GM19455 (cell line): ENCODE data around the gene KCNQ2.
"Not testable (repeated sequence)": the region's sequence is repeated elsewhere in the genome, so short reads cannot be mapped to it uniquely, and the experiment has no call there.

Experiments used
- ATAC-seq: cut with Tn5 transposase; IDR thresholded peaks from one replicate; pipeline ENCODE4 v1.9.1; 2021; ENCODE audit not compliant: unreplicated experiment

Gene KCNQ2

DNA sequence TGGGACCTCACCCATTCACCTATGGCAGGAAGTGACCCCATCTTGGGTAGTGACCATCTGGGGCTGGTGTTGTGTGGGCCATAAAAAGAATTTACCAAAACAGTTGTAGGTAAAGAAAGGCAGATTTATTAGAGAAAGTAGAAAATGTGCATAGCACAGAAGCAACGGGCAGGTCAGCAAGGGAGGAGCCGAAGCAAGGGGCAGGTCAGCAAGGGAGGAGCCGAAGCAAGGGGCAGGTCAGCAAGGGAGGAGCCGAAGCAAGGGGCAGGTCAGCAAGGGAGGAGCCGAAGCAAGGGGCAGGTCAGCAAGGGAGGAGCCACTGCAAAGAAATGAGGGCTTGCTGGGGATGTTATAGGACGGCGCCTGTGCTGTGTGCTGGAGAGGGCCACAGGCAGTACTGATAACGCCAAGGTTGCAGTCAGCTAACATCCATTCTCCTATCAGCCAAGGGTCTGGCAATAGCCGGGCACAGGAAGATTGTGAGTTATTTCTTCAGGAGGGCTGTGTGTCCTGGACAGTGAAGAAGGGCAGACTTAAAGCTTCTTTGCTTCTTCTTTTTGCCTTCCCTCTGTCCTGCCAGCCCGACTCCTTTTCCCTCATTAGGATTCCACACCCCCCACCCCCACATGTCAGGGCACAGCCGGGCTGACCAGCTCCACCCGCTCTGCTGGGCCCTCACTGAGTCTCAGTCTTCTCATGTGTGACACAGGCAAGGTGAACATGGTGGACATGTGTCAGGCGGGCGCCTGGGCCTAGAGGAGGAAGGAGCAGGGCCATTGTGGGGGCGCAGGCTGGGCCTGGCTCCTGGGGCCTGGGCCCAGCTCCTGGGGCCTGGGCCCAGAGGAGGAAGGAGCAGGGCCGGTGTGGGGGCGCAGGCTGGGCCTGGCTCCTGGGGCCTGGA lies 79.7 kb downstream of the KCNQ2 start:
- no peak for ATAC-seq

GRCh38 chr20:63387917-63388316 lies 84.5 kb downstream of the KCNQ2 start:
- no peak for ATAC-seq

GRCh38 chr20:63387393-63387792 lies 85.1 kb downstream of the KCNQ2 start:
- no peak for ATAC-seq

DNA sequence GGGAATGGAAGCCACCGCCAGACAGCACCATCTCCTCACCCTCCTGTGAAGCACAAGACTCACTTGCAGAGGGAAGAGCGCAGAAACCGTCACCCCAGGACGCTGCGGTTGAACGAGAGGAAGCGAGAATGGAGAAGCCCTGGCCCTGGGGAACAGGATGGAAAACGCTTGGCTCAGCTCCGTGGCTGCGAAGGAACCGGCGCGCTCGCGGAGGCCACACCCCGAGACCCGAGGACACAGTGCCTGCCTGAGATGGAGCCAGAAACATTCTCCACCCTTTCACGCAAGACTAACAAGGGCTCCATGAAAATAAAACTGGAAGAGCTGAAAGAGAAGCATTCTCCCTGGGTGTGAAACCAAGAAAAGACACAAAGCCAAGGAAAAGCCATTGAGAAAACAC lies 86.0 kb downstream of the KCNQ2 start:
- no peak for ATAC-seq

DNA sequence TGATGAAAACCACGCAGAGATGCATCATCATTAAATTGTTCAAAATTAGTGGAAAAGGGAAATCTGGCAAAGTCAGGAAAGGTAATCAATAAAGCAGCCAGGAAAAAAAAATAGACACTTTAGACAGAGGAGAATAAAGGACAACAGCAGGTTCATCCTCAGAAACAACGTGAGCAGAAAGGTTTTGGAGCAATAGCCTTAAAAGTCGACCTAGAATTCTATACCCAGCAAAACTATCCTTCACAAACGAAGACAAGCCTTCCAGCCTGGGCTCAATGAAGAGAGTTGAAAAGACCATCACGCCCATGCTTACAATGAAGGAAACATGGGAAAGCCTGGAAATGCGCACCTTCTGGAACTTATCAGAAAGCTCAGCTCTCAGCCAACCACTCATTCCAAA lies 86.6 kb downstream of the KCNQ2 start:
- ATAC-seq, result no peak

DNA sequence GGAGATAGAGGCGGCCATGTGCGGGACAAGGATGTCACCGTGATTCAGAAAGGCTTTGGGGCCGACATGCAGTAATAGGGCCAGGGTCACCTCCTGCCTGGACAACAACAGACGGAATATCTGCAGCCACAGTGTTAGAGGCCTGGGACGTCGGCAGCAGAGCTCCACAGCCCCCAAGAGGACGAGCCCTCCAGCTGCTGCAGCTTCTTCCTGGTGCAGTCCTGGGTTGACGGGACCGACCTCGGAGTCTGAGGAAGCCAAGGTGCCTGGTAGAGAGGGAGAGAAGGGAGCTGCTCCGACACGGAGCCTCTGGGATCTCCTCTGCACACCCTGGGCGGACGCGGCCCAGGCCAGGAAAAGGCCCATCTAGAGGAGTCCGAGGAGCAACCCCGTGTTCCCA lies 88.1 kb downstream of the KCNQ2 start:
- ATAC-seq, result no peak

GRCh38 chr20:63383556-63383955 lies 88.9 kb downstream of the KCNQ2 start:
- ATAC-seq, result no peak

GRCh38 chr20:63382551-63383300 lies 89.7 kb downstream of the KCNQ2 start:
- no peak for ATAC-seq

GRCh38 chr20:63381781-63382431 lies 90.5 kb downstream of the KCNQ2 start:
- ATAC-seq, result no peak

- ATAC-seq, result no peak
Measured at GRCh38 chr20:63380346-63380870, 92.0 kb downstream of the KCNQ2 start.

DNA sequence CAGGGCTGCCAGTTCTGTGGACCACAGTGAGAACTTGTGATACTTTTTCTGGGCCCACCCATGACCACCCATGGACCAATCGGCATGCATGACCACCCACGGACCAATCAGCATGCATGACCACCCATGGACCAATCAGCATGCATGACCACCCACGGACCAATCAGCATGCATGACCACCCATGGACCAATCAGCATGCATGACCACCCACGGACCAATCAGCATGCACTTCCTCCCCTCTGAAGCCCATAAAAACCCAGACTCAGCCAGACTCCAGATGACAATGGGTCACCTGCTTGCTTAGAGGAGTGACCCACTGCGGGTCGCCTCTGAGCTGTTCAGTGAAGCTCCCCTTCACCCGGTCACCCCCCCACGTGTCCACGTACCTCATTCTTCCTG lies 92.6 kb downstream of the KCNQ2 start:
- not testable (repeated sequence) for ATAC-seq

- no peak for ATAC-seq
Measured at GRCh38 chr20:63379296-63379695, 93.2 kb downstream of the KCNQ2 start.

- ATAC-seq, result no peak
Measured at GRCh38 chr20:63378626-63379025, 93.8 kb downstream of the KCNQ2 start.

DNA sequence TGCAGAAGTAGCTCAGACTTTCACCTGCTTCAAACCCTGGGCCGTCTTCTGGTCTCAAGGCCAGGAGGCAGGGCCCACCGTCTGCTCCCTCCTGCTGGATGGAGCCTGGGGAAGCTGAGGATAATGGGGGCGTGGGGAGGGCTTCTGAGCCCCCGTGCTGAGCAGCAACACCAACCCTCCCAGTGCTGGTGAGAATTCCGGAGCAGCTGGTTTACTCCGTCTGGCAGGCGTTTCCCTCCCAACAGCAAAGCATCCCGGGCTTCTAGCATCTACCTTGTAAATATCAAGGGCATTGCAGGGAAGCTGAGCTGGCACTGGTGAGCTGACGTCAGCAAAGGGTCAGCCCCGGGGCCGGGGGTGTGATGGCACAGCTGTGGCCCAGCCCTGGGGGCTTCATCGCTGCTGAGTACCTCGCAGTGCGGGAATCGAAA lies 94.5 kb downstream of the KCNQ2 start:
- no peak for ATAC-seq

- no peak for ATAC-seq
Measured at GRCh38 chr20:63377256-63377941, 95.1 kb downstream of the KCNQ2 start.

DNA sequence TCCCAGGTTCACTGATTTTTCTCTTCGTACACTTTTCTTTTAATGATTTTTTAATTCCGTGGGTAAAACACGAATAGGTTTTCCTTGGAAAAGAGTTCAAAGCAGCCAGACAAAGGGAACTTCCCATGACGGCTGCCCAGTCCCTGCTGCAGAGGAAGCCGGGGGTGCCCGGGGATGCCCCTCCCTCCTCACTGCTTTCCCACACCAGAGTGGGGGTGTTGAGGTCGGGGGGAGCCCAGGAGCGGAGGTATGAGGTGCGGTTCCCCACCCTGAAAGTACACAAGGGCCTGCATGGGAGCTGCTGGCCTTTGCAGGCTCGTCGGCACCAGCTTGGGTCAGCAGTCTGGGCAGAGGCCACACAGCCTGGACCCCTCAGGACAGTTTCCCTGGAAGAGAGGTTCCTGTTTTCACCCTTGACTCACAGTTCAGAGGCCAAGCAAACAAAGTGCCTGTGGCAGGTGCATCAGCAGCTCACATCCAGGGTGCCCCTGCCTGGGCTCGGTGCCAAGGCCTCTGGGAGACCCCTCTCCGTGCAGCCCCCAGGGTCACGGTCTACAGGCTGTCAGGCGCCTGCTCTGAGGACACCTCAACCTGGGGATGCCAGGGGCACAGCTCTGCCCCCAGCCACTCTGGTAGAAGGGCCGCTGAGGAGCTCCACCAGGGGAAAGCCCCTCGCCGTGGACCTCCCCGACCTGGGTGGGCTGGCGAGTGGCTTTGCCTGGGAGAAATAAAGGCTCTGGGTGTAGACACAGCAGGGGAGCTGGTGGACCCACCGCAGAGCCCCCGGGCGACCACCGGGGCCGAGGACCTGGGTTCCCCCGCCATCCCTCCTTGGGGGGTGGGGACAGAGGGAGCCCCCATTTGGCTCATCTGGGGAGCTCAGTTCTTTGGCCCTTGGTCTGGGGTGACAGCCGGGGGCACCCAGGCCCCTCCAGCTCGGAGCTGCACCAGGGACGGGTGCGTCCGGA lies 95.9 kb downstream of the KCNQ2 start:
- no peak for ATAC-seq

DNA sequence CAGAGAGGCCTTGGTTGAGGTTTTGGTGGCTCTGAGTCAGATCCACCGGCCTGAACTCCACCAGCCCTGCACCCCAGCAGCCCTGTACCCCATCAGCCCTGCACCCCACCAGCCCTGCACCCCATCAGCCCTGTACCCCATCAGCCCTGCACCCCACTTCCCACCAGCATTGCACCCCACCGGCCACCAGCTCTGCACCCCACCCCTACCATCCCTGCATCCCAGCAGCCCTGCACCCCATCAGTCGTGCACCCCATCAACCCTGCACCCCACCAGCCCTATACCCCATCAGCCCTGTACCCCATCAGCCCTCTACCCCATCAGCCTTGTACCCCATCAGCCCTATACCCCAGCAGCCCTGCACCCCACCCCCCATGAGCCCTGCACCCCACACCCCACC lies 97.0 kb downstream of the KCNQ2 start:
- ATAC-seq, result no peak

GRCh38 chr20:63374504-63374903 lies 98.0 kb downstream of the KCNQ2 start:
- no peak for ATAC-seq

GRCh38 chr20:63373996-63374395 lies 98.5 kb downstream of the KCNQ2 start:
- ATAC-seq, result no peak
